ENCODE results near the gene BECN2.
"Not testable (repeated sequence)": the region's sequence is repeated elsewhere in the genome, so short reads cannot be mapped to it uniquely, and the experiment has no call there.

Gene BECN2

GRCh38 chr1:241979071-241979470 lies 21.5 kb downstream of the BECN2 start:
- DNase-seq (ENCODE audit: low read depth in 3 of 3, low spot score in 1 of 3) = no peak

GRCh38 chr1:241979926-241980325 lies 22.4 kb downstream of the BECN2 start:
- no peak for DNase-seq (ENCODE audit: low read depth in 3 of 3, low spot score in 1 of 3)

DNA sequence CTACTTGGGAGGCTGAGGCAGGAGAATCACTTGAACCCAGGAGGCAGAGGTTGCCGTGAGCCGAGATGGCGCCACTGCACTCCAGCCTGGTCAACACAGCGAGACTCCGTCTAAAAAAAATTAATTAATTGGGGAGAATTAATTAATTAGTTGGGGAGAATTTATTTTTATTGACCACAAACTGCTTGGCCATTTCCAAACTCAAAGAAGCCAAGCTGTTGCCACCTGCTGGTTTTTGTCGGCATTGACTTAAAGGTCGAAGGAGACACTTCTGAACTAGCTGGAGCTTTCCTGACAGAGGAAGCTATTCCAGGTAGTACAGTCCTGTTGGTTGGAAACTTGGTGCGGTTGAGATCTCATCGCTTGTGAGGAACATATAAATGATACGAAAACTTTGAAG lies 28.2 kb downstream of the BECN2 start:
- no peak for DNase-seq (ENCODE audit: low read depth in 3 of 3, low spot score in 1 of 3)

DNA sequence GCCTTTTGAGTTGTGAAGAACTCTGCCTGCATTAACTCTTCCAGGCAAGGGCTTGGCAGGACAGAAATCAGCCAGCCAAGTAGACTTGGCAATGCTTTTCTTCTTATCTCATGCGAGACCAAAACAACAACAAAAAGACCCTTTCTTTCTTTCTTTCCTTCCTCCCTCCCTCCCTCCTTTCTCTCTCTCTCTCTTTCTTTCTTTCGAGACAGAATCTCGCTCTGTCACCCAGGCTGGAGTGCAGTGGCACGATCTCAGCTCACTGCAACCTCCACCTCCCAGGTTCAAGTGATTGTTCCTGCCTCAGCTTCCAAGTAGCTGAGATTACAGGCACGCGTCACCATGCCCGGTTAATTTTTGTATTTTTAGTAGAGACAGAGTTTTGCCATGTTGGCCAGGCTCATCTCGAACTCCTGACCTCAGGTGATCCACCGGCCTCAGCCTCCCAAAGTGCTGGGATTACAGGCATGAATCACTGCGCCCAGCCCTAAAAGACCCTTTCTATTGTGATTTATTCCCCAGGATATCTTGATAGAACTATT lies 30.9 kb downstream of the BECN2 start:
- not testable (repeated sequence) for DNase-seq (ENCODE audit: low read depth in 3 of 3, low spot score in 1 of 3)

- no peak for DNase-seq (ENCODE audit: low read depth in 3 of 3, low spot score in 1 of 3)
These were observed 32.5 kb downstream of the BECN2 start for GRCh38 chr1:241990040-241990439.

DNA sequence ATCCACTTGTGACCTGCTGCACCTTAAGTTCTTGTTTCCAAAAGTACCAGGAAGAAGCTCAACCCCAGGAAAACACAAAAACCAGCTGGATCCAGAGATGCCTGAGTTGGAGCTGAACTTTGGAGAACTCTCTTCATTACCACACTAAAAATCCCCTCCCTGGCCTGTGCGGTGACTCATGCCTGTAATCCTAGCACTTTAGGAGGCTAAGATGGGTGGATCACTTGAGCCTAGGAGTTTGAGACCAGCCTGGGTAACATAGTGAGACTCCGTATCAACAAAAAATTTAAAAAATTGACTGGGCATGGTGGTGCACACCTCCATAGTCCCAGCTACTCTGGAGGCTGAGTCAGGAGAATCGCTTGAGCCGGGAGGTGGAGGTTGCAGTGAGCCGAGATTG lies 35.2 kb downstream of the BECN2 start:
- no peak for DNase-seq (ENCODE audit: low read depth in 3 of 3, low spot score in 1 of 3)

DNA sequence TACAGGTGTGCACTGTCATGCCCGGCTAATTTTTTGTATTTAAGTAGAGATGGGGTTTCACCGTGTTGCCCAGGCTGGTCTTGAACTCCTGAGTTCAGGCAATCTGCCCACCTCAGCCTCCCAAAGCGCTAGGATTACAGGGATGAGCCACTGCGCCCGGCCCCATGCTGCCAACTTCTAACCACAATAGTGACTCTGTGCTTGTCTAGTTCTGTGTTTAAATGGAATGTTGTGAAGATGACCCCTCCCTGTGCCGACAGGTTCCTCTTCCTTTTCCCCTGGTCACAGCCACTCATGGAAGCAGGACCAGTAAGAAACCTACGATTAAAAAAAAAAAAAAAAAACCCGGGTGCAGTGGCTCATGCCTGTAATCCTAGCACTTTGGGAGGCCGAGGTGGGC lies 36.6 kb downstream of the BECN2 start:
- DNase-seq (ENCODE audit: low read depth in 3 of 3, low spot score in 1 of 3) = no peak

- no peak for DNase-seq (ENCODE audit: low read depth in 3 of 3, low spot score in 1 of 3)
These were observed 39.9 kb downstream of the BECN2 start for GRCh38 chr1:241997401-241997998.

- DNase-seq (ENCODE audit: low read depth in 3 of 3, low spot score in 1 of 3) = peak in 2 of 3 donors; percentile 1 to 27
These were observed 40.9 kb downstream of the BECN2 start for GRCh38 chr1:241998412-241998921.

DNA sequence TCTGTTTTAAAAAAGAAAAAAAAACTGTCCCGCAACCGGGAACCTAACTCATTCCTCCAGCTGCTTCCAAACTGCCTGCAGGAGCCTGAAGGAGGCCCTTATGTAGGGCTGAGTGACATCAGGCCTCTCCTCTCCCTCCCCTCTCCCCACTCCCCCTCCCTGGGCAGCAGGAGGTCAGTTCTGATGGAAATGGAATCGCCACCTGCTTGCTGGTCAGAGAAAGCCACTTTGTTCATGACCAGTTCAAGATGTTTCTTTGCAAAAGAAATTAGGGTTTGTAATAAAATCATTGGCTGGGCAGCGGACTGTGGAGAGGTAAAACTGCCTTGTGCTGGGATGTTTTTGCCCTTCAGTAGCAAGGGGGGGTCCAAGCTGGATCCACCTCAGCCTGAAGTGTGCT lies 41.5 kb downstream of the BECN2 start, which contains the start of gene MAP1LC3C:
MAP1LC3C (minus strand) TSS at position 73 of the 400 bp plus-strand sequence. CDS start 90 bp downstream, outside the sequence.
- no peak for DNase-seq (ENCODE audit: low read depth in 3 of 3, low spot score in 1 of 3)

DNA sequence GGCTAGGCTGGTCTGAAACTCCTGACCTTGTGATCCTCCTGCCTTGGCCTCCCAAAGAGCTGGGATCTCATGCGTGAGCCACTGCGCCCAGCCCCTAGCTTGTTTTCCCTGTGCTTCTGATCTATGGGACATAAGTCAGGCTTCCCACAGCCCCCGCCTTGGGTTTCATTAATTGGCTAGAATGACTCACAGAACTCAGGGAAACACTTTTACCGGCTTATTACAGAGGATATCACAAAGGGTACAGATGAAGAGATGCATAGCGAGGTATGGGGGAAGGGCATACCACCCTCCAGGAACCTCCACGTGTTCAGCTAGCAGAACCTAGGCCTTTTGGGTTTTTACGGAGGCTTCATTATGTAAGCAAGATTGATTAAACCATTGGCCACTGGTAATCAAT lies 42.9 kb downstream of the BECN2 start:
- DNase-seq (ENCODE audit: low read depth in 3 of 3, low spot score in 1 of 3) = no peak

DNA sequence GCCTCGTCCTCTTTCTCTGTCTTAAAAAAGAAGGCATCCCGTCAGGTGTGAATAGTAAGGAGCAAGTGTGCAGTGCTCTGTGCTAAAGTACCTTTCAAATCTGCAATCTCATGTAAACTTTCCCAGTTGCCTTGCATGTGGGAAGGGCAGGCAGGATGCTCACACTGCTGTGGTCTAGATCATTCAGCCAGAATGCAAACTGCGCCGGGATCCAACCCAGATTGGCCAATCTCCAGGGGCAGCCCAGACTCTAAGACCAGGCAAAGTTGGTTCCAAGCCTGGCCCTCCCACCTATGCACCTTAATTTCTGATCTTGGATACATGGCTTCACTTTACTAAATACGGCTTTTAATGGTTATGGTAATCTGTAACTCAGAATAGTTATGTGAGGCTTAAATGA lies 44.5 kb downstream of the BECN2 start:
- DNase-seq (ENCODE audit: low read depth in 3 of 3, low spot score in 1 of 3) = no peak

DNA sequence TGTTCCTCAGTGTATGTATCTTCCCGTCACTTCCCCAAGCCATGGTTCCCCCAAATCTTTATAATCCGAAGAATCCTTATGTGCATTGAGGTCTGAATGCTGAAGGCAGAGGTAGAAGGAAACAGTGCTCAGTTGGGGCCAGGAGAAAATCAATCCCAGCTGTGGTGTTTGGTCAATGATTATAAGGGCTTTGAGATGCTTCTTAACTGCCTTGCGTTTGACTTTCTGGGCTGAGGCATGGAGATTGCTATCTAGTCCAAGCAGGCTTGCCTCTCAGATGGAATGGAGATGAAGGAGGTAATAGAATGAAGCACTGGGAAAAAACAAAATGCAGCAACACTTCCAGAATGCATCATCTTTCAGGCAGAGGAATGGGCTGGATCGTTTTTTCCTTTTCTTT lies 44.9 kb downstream of the BECN2 start:
- no peak for DNase-seq (ENCODE audit: low read depth in 3 of 3, low spot score in 1 of 3)

DNA sequence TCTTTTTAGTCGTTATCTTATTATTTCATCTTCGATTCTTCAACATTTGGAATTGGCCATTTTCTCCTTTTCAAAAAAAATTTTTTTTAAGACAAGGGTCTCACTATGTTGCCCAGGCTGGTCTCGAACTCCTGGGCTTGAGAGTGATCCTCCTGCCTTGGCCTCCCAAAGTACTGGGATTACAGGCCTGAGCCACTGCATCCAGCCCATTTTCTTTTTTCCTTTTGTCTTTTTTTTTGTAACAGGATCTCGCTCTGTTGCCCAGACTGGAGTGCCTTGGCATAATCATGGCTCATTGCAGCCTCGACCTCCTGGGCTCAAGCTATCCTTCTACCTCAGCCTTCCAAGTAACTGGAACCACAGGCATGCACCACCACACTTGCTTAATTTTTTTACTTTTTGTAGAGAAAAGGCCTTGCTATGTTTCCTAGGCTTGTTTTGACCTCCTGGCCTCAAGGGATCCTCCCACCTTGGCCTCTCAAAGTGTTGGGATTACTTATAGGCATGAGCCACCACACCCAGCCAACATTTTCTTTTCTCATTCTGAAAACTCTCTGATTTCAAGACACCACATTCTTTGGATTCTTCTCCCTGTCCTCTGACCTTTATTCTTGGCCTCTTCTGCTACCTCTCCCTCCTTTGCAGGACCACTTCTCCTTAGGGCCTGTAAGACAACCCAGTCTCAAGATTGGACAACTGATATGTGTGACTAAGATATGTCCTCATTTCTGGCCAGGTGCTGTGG lies 47.4 kb downstream of the BECN2 start:
- DNase-seq (ENCODE audit: low read depth in 3 of 3, low spot score in 1 of 3) = no peak

GRCh38 chr1:242005866-242006535 lies 48.4 kb downstream of the BECN2 start:
- no peak for DNase-seq (ENCODE audit: low read depth in 3 of 3, low spot score in 1 of 3)

GRCh38 chr1:242006976-242007375 lies 49.4 kb downstream of the BECN2 start:
- no peak for DNase-seq (ENCODE audit: low read depth in 3 of 3, low spot score in 1 of 3)
